ENCODE data around the gene DPM3. TPM values are rescaled to one million over a fixed set of nuclear protein-coding genes. Genes with fewer than 3 reads are reported as not detected.

Gene DPM3, protein sequence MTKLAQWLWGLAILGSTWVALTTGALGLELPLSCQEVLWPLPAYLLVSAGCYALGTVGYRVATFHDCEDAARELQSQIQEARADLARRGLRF
- 13.4 and 15.4 TPM in 2 replicates for total RNA-seq

DNA sequence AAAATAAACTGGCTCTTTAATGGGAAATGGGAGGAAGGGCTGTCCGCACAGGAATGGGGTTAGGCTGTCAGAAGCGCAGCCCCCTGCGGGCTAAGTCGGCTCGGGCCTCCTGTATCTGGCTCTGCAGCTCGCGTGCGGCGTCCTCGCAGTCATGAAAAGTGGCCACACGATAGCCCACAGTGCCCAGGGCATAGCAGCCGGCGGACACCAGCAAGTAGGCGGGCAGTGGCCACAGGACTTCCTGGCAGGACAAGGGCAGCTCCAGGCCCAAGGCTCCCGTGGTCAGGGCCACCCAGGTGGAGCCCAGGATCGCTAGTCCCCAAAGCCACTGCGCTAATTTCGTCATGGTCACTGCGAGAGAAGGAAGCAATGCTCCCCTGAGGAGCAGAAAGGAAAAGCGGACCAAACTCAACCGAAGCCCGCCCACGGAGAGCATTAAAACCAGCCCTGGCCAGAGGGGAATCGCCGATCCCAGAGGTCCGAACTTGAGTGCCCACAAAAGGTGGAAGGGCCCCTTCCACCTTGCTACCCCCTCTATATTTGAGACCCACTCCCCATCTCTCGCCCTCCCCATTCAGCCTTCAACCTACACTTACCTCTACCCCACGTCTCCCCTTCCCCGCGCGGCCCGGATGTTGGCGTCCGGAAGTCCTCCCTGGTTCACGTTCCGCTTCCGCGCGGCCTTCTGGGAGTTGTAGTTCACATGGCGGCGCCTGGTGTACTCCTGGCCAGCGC lies at the start of gene DPM3:
Gene DPM3, minus strand, starts transcription at position 637 of the 735 bp plus-strand sequence. Its CDS starts 291 bp downstream, at position 346.

DNA sequence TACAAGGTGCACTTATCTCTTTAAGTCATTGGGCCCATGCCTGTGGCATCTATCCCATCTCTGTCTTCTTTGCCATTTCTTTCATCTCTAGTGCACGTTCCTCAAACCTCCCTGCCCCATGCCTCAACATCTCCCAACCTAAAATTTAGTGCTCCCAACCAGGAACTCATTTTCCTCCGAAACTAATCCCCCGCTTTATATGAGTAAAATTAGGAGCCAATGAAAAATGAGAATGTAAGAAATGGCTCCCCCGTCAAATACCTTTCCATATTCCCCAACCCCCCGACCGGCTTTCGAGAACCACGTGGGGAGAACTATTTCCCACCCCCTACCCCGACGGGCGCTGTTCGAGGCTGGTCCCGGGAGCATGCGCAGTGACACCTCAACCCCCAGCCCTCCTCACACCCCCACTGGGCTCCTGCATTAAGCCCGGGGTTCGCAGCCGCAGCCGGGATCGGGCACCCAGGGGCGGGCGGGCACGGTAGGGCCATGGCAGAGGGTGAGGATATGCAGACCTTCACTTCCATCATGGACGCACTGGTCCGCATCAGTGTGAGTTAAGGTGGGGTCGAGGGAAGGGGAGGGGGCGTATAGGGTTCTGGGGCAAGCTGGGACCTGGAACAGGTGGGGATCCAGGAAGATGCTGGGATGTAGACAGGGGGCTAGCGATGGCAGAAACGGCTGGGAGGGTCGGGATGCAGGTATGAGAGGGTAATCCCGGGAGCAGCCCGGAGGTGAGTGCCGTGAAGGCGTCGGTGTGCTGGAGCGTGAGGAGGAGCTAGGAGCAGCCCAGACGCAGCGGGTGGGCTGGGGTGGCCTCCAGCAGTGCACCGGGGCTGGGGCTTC lies 33.4 kb upstream of the DPM3 start, which contains the start of gene TRIM46:
Gene TRIM46, plus strand, starts transcription at position 372 of the 846 bp plus-strand sequence. Its CDS starts 118 bp downstream, at position 490.

DNA sequence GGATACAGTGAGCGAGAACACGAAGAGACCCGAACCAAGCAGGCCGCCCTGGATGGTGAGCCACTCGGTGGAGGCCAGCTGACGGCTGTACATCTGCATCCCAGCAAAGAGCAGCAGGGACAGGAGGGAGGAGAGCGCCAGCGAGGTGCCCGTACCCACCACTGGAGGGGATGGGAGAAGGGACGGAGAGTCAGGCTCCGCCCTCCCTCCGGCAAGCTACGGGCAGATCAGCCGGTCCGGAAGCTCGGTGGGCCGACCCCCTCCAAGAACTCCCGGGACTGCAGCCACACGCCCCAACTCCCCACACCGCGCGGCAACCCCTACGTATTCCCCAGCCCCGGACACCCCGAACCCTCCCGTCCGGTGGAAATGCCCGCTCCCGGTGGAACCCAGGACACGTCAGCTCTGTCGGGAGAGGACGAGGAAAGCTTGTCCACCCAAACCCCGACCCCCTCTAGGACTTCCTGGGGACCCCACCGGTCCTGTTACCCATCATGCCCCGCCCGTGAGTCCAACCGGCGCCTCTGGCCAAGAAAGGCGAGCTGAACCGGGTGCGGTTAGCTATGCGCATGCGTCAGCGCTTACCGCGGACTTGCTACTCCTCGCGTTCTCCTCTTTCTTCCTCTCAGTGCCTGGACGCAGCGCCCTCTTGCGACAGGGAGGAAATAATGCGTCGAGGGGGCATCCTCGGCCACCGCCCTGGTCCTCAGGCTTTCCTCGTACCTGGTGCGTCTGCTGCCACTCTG lies 32.6 kb upstream of the DPM3 start, which contains the start of gene KRTCAP2:
Gene KRTCAP2, minus strand, starts transcription at position 573 of the 746 bp plus-strand sequence. Its CDS starts 80 bp downstream, at position 493.

DNA sequence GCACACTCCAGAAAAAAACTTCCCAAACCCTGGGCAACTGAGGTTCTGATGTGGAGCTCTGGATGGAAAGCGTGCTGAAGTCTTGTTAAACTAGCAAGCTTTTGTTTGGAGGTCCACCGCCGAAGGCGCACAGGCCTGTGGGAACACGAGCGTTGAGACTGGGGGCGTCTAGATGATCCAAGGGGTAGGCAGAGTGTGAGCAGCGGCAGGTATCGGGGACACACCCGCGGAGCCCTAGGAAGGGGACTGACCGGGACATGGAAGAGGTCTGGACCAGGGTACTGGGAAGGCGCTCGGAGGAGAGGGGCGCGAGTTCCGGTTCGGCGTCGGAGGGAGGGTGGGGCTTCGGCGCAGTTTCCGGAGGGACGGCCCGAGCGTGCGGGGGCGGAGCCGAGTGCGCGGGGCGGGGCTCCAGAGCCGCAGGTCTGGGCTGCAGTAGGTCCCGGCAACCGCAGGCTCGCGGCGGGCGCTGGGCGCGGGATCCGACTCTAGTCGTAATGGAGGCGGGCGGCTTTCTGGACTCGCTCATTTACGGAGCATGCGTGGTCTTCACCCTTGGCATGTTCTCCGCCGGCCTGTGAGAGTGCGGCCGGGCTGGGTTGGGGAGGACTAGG lies 4.8 kb downstream of the DPM3 start, which contains the start of gene SLC50A1:
Gene SLC50A1, plus strand, starts transcription at position 438 of the 614 bp plus-strand sequence. Its CDS starts 60 bp downstream, at position 498.

DNA sequence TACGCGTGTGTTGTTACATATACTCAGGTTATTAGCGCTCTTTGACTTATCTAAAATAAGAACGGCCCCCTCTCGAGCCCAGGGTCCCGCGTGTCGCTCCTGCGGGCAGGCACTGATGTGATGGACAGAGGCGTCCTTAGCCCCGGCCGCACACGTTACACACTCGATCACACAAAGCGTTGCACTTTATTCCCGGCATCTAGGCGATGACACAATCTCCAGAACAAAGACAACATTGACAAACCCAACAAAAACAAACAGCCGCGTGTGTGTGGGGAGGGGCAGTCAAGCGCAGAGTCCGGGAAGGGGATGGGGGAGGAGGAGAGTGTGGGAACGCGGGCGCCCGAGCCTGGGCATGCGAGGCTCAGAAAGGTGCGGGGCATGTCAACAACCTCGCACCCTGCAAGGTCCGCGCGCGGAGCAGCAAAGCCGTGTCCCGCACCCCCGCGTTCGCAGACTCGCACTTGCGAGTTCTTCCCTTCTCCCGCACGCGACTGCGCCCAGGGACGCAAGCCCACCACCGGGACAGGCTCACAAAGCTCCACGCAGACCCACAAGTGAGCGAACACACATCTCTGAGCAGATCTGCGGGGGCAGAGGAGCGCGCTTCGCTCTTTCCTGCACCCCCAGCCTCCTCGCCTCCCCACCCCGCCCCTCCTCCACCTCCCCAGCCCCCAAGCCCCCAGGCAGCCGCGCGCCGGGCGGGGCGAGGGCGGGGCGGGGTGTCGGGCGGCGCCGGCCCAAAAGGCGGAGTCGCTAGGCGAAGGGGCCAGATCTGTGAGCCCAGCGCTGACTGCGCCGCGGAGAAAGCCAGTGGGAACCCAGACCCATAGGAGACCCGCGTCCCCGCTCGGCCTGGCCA lies 13.0 kb downstream of the DPM3 start, which contains the start of gene EFNA1:
Gene EFNA1, plus strand, starts transcription at position 772 of the 862 bp plus-strand sequence. CDS start 102 bp downstream, outside the sequence.

Small RNA genes lying within 50 kb of the gene (small RNA-seq; reads per million reads assigned to genes)
- gene HMGN2P18 = not detected
- not detected for gene RF00019

Other genes starting within 250 kb of the DPM3 start
- 5.7 and 9.7 TPM in 2 replicates for gene PMVK, start 203.8 kb downstream of the DPM3 start, total RNA-seq
- 73.8 and 78.5 TPM in 2 replicates for gene PBXIP1, start 184.4 kb downstream of the DPM3 start, total RNA-seq
- gene PYGO2, start 178.7 kb downstream of the DPM3 start, total RNA-seq = 17.2 and 17.4 TPM in 2 replicates
- 374 and 395 TPM in 2 replicates for gene SHC1, start 169.8 kb downstream of the DPM3 start, total RNA-seq
- gene CKS1B, start 165.8 kb downstream of the DPM3 start, total RNA-seq = 16.4 and 18.3 TPM in 2 replicates
- gene FLAD1, start 157.2 kb downstream of the DPM3 start, total RNA-seq = 19.8 and 20.3 TPM in 2 replicates
- gene LENEP, start 146.9 kb downstream of the DPM3 start, total RNA-seq = not detected in 2 replicates
- gene ZBTB7B, start 137.7 kb downstream of the DPM3 start, total RNA-seq = 29.2 and 31.7 TPM in 2 replicates
- gene DCST2, start 106.8 kb downstream of the DPM3 start, total RNA-seq = not detected in 2 replicates
- gene DCST1, start 106.7 kb downstream of the DPM3 start, total RNA-seq = not detected in 2 replicates
- gene ADAM15, start 89.2 kb downstream of the DPM3 start, total RNA-seq = 63.0 and 94.4 TPM in 2 replicates
- 2.7 and 3.6 TPM in 2 replicates for gene EFNA4, start 76.8 kb downstream of the DPM3 start, total RNA-seq
- 0.81 and 0.97 TPM in 2 replicates for gene EFNA3, start 61.7 kb downstream of the DPM3 start, total RNA-seq
- not detected in 2 replicates for gene EFNA1, start 12.7 kb downstream of the DPM3 start, total RNA-seq
- gene SLC50A1, start 4.7 kb downstream of the DPM3 start, total RNA-seq = 39.9 and 43.6 TPM in 2 replicates
- gene KRTCAP2, start 32.8 kb upstream of the DPM3 start, total RNA-seq = 44.4 and 49.5 TPM in 2 replicates
- gene TRIM46, start 33.3 kb upstream of the DPM3 start, total RNA-seq = 7.4 and 7.8 TPM in 2 replicates
- 39.7 and 41.2 TPM in 2 replicates for gene THBS3, start 67.4 kb upstream of the DPM3 start, total RNA-seq
- gene MTX1, start 68.2 kb upstream of the DPM3 start, total RNA-seq = 28.6 and 39.1 TPM in 2 replicates
- gene ENTREP3, start 115.0 kb upstream of the DPM3 start, total RNA-seq = 5.4 and 7.0 TPM in 2 replicates
- 34.4 and 45.8 TPM in 2 replicates for gene SCAMP3, start 121.8 kb upstream of the DPM3 start, total RNA-seq
- 24.2 and 29.7 TPM in 2 replicates for gene CLK2, start 133.0 kb upstream of the DPM3 start, total RNA-seq
- 0.97 and 2.1 TPM in 2 replicates for gene HCN3, start 136.9 kb upstream of the DPM3 start, total RNA-seq
- under 0.01 TPM in 1 of 2 replicates, not detected in the other for gene PKLR, start 160.9 kb upstream of the DPM3 start, total RNA-seq
- gene FDPS, start 168.3 kb upstream of the DPM3 start, total RNA-seq = 242 and 362 TPM in 2 replicates
- gene RUSC1, start 180.4 kb upstream of the DPM3 start, total RNA-seq = 18.5 and 20.3 TPM in 2 replicates